Erythroblast (primary cell): Measurements from ENCODE around the gene TRAPPC6A.

Experiments
- GATA1 ChIP-seq: IDR thresholded peaks from 2 replicates; pipeline ENCODE4 v1.6.1; 2011; ENCODE audit warnings: low read depth, mild to moderate bottlenecking, control low read depth, low read length, moderate library complexity
- POLR2A ChIP-seq: IDR thresholded peaks from 2 replicates; pipeline ENCODE4 v1.6.1; 2011; ENCODE audit warnings: mild to moderate bottlenecking, low read length

DNA sequence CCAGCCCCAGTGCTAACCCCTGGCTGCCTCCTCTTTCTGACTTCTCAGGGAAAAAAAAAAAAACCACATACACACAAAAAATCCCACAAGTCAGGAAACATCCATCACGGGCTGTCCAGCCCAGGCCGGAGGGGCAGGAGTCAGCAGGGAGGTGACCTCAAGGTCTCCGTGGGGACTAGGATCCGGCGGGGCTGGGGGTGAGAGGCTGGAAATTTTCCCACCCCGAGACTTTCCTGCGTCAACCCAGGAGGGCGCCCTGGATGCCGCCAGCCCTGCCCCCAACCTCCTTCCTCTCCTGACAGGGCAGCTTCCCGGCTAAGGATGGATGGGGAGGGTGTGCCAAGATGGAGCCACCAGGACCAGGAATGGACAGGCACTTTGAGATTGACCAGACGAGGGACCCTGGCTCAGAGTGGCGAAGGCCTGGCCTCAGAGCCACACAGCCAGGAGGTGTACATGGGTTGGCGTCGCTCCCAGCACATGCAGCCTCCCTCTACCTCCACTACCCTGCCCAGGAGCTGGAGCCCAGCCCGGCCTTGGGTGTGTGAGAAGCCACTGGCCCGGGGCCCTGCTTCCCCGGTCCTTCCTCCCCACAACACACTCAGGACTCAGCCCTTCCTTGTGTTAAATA lies 33.8 kb upstream of the TRAPPC6A start:
- TF ChIP-seq POLR2A (no peak), GATA1 (no peak)
